K562 (cell line): ENCODE data around the gene SUMO3. TPM values are rescaled to one million over a fixed set of nuclear protein-coding genes. Genes with fewer than 3 reads are reported as not detected.

Experiments
- ATAC-seq: fragments of 200-7000 bp; cut with Tn5 transposase; 3 replicates; pipeline ENCODE4 v1.9.1; 2020; ENCODE audit warnings: moderate library complexity
- BruUV-seq: library from RNA; stranded (reverse); fragments of 400-500 nt; replicated peaks from 2 replicates; lab custom pipeline; 2021; lab: Mats Ljungman, UMichigan
- CTCF ChIA-PET: fragments of 300-600 bp; formaldehyde crosslinking; extraction: SDS; loops from one replicate; lab custom pipeline; 2021; ENCODE audit warnings: low intra/inter-chr PET ratio; lab: Yijun Ruan, JAX
- POLR2A ChIA-PET: fragments of 300-600, 350-650 bp; sonication (Branson Sonifier 250); formaldehyde crosslinking; extraction: SDS; loops from one replicate; lab custom pipeline; 2021; ENCODE audit warnings: antibody characterized with exemption, inconsistent platforms; lab: Yijun Ruan, JAX
- DNase-seq, 4 experiments: peaks; one replicate each; pipeline versions ENCODE4 v3.0.0 to v3.0.0-alpha.2; 2011 to 2018; ENCODE audit warnings: low spot score in 3 of 4, mixed read lengths in 3 of 4; ENCODE audit errors: extremely low read depth in 1 of 4
- FAIRE-seq: peaks from 2 replicates; lab custom pipeline; 2011; peaks lifted over from hg19 to GRCh38; lab: Jason Lieb, UNC
- H2AFZ ChIP-seq: 2 replicates; pipeline ENCODE4 v1.6.0; 2011; ENCODE audit warnings: low read depth, low read length, control low read depth, inconsistent platforms
- H3K27ac ChIP-seq: fragments of 200-600 bp; 3 replicates; pipeline ENCODE4 v1.8.0; 2011; ENCODE audit warnings: low read depth, mild to moderate bottlenecking, control low read depth, inconsistent platforms, low read length, moderate library complexity, mixed read lengths; ENCODE audit errors: extremely low read depth
- H3K27me3 ChIP-seq, 2 experiments: fragments of 300-600 bp in 1 of 2; 2 replicates in 1 of 2; 3 replicates in 1 of 2; pipeline versions ENCODE4 v1.6.0 to v1.8.0; 2011; ENCODE audit warnings: inconsistent platforms in 2 of 2, low read length in 2 of 2, mild to moderate bottlenecking in 1 of 2, mixed read lengths in 1 of 2, moderate library complexity in 1 of 2; ENCODE audit not compliant: control insufficient read depth in 2 of 2, insufficient read depth in 2 of 2
- H3K36me3 ChIP-seq: fragments of 300-600 bp; 3 replicates; pipeline ENCODE4 v1.8.0; 2011; ENCODE audit warnings: mild to moderate bottlenecking, low read length, inconsistent platforms; ENCODE audit not compliant: control insufficient read depth, insufficient read depth
- H3K4me1 ChIP-seq, 2 experiments: fragments of 200-600 bp in 1 of 2; replicated peaks in 1 of 2; 2 replicates in 1 of 2; 3 replicates in 1 of 2; pipeline versions ENCODE4 v1.5.1 to v1.8.0; 2011; ENCODE audit warnings: inconsistent platforms in 2 of 2, low read length in 2 of 2, mild to moderate bottlenecking in 1 of 2, mixed read lengths in 1 of 2, moderate library complexity in 1 of 2; ENCODE audit not compliant: control insufficient read depth in 2 of 2, insufficient read depth in 2 of 2
- H3K4me2 ChIP-seq: 2 replicates; pipeline ENCODE4 v1.6.1; 2011; ENCODE audit warnings: low read length, control low read depth, inconsistent platforms, mixed read lengths; ENCODE audit not compliant: insufficient read depth
- H3K4me3 ChIP-seq: fragments of 200-600 bp; sonication (generic), shearing (Covaris generic); 2 replicates; pipeline ENCODE4 v1.5.1; 2016; ENCODE audit warnings: control low read depth, inconsistent platforms
- H3K79me2 ChIP-seq: fragments of 200-600 bp; 3 replicates; pipeline ENCODE4 v1.8.0; 2011; ENCODE audit warnings: low read length, inconsistent platforms; ENCODE audit not compliant: control insufficient read depth, insufficient read depth
- H3K9ac ChIP-seq, 2 experiments: 2 replicates each; pipeline versions ENCODE4 v1.6.0 to v1.6.1; 2011; ENCODE audit warnings: low read depth in 2 of 2, low read length in 2 of 2, control low read depth in 1 of 2, inconsistent platforms in 1 of 2, mild to moderate bottlenecking in 1 of 2, mixed read lengths in 1 of 2; ENCODE audit not compliant: insufficient read depth in 1 of 2
- H3K9me1 ChIP-seq: one replicate; pipeline ENCODE4 v1.6.0; 2011; ENCODE audit warnings: inconsistent platforms, mild to moderate bottlenecking, low read length, moderate library complexity; ENCODE audit not compliant: control insufficient read depth, insufficient read depth
- H3K9me3 ChIP-seq: replicated peaks from 2 replicates; pipeline ENCODE4 v1.5.1; 2011; ENCODE audit warnings: low read depth, low read length, inconsistent platforms; ENCODE audit not compliant: control insufficient read depth, insufficient read depth
- H4K20me1 ChIP-seq: replicated peaks from 2 replicates; pipeline ENCODE4 v1.6.1; 2011; ENCODE audit warnings: low read length, inconsistent platforms, mixed read lengths; ENCODE audit not compliant: control insufficient read depth, insufficient read depth
- COPS2 ChIP-seq: fragments of 450-650 bp; conservative IDR thresholded peaks from 2 replicates; pipeline ENCODE4 v1.6.1; 2016; ENCODE audit warnings: mild to moderate bottlenecking, moderate library complexity
- CREB1 ChIP-seq, 2 experiments: sonication (generic) in 1 of 2; formaldehyde crosslinking in 1 of 2; IDR thresholded peaks; 2 replicates each; pipeline versions ENCODE4 v1.6.1 to v1.8.0; 2012 to 2022; ENCODE audit warnings: inconsistent platforms in 1 of 2, mild to moderate bottlenecking in 1 of 2, missing genetic modification reagents in 1 of 2, moderate library complexity in 1 of 2
- MCM5 ChIP-seq: fragments of 450-650 bp; IDR thresholded peaks from 2 replicates; pipeline ENCODE4 v1.6.1; 2016; ENCODE audit warnings: low read depth
- MCM7 ChIP-seq, 2 experiments: fragments of 450-650 bp; IDR thresholded peaks; 2 replicates each; pipeline ENCODE4 v1.6.1; 2016 to 2018
- MECOM ChIP-seq: fragments of 250-450 bp; sonication (Bioruptor Pico); IDR thresholded peaks from 2 replicates; pipeline ENCODE4 v1.8.0; 2022; ENCODE audit warnings: inconsistent platforms
- PPARD ChIP-seq: fragments of 250-450 bp; sonication (Bioruptor Pico); IDR thresholded peaks from 2 replicates; pipeline ENCODE4 v1.8.0; 2022; ENCODE audit warnings: inconsistent platforms, mild to moderate bottlenecking, moderate library complexity
- RERE ChIP-seq: sonication (generic); formaldehyde crosslinking; IDR thresholded peaks from 2 replicates; pipeline ENCODE4 v1.8.0; 2023; ENCODE audit warnings: missing genetic modification reagents, mild to moderate bottlenecking, borderline replicate concordance
- SMARCC2 ChIP-seq: fragments of 450-650 bp; IDR thresholded peaks from 2 replicates; pipeline ENCODE4 v1.6.1; 2017; ENCODE audit warnings: antibody characterized with exemption, moderate library complexity, mild to moderate bottlenecking, low read depth
- SP1 ChIP-seq: sonication (generic); formaldehyde crosslinking; IDR thresholded peaks from 2 replicates; pipeline ENCODE4 v1.8.1; 2022; ENCODE audit warnings: mild to moderate bottlenecking, missing genetic modification reagents
- THRA ChIP-seq: fragments of 450-650 bp; IDR thresholded peaks from 2 replicates; pipeline ENCODE4 v1.6.1; 2017; ENCODE audit warnings: mild to moderate bottlenecking, moderate library complexity
- ZNF217 ChIP-seq: sonication (generic); formaldehyde crosslinking; IDR thresholded peaks from 2 replicates; pipeline ENCODE4 v1.8.0; 2022; ENCODE audit warnings: mild to moderate bottlenecking, missing genetic modification reagents
- WGBS: fragments of 100-300 bp; shearing (Covaris generic); methylation state at CpG from one replicate; pipeline ENCODE4 v1.1.6; 2016; ENCODE audit warnings: low coverage, mixed read lengths; ENCODE audit not compliant: insufficient coverage; ENCODE audit errors: missing lambda C conversion rate; 5-methylcytosine and 5-hydroxymethylcytosine counted together
- in situ Hi-C: fragments of 300-500 bp; cut with MboI; formaldehyde crosslinking; loops from 4 replicates; pipeline ENCODE4 v1.15.0; 2018; ENCODE audit warnings: inconsistent platforms, mixed read lengths
- intact Hi-C: fragments of 100-400 bp; cut with micrococcal nuclease; formaldehyde crosslinking; loops from 2 replicates; pipeline ENCODE4 v1.14.2; 2022
- polyA plus RNA-seq, 8 experiments: library from polyadenylated mRNA; depleted of rRNA in 4 of 8; stranded (reverse) in 5 of 8; unstranded in 3 of 8; fragments of >200 nt; fragmentation: Nextera tagmentation in 2 of 8; fragmentation: Illumina TruSeq in 1 of 8; extraction: Ambion mirVana in 2 of 8; extraction: Trizol in 1 of 8; gene quantifications; 2 replicates each; pipeline versions ENCODE4 v1.2.1 to v1.2.3, GENCODE V29; 2011 to 2014; ENCODE audit warnings: inconsistent platforms in 1 of 8, missing spikeins in 1 of 8
- total RNA-seq, 7 experiments: library from RNA; depleted of rRNA in 6 of 7; stranded (reverse); fragments of >200 nt in 6 of 7; fragmentation: Illumina TruSeq in 2 of 7; extraction: Trizol in 2 of 7; gene quantifications; 2 replicates each; pipeline versions ENCODE4 v1.2.1 to v1.2.3, GENCODE V29; 2011 to 2021; ENCODE audit warnings: low replicate concordance in 1 of 7

The SUMO3 gene
- total and polyA plus RNA-seq, 9 of the 15 experiments (the other 6 are each of a cell fraction or from before 2014, with no cell fraction given) = 13.9 to 143 (median 113) TPM

- TF ChIP-seq ZNF217 (CRISPR knock-in tag) (0 out of 2 replicates have a peak, but pooled peaks have one; percentile 62), MCM7 (IDR thresholded peaks at IDR 0.05) (no peak), SP1 (CRISPR knock-in tag) (0 out of 2 replicates have a peak, but pooled peaks have one; percentile 43), CREB1 (IDR thresholded peaks at IDR 0.05) (no peak), CREB1 (CRISPR knock-in tag; IDR thresholded peaks at IDR 0.05) (no peak)
- TF ChIP-seq, all 486 proteins: peak for 10
Measured at GRCh38 chr21:44847261-44848056, 29.6 kb upstream of the SUMO3 start (continued).

- no peak for FAIRE-seq
- 37% methylated on average over 27 of the region's 27 CpGs for WGBS
- H3K4me2 ChIP-seq = peak overlapping the region; percentile 59
- H3K9ac ChIP-seq = peak overlapping the region; percentile 25 to 85; a peak in 3 of 4 replicates
- no peaks in the 10 kb centered on the region for H3K9me1 ChIP-seq
- no TSS peak for BruUV-seq
- peak overlapping the region; percentile 67 for H2AFZ ChIP-seq
- no peaks in the 10 kb centered on the region for H4K20me1 ChIP-seq
- no peaks in the 10 kb centered on the region for H3K9me3 ChIP-seq
- ChIA-PET POLR2A (interaction anchor here (1.3 to 1.4 kb wide), 2 partner anchors 32 to 37 kb away, joined by 3 to 4 read pairs; no protein-coding TSS in a partner anchor), CTCF (interaction anchor here (0.8 kb wide), 1 partner anchor 46 kb away, joined by 3 read pairs; no protein-coding TSS in a partner anchor)
- peaks cover 6 to 15% of the 10 kb centered on the region in 2 experiments; a peak in 2 of 5 replicates for H3K27me3 ChIP-seq
- H3K36me3 ChIP-seq = peaks cover 30% of the 10 kb centered on the region
- ATAC-seq = peak; percentile 48
- in situ Hi-C loops = no loop called here
- H3K79me2 ChIP-seq = no peaks in the 10 kb centered on the region
- peaks cover 15 to 48% of the 10 kb centered on the region in 2 experiments for H3K4me1 ChIP-seq
- peak in 2 of 4 experiments; percentile 53 to 65 for DNase-seq
- H3K4me3 ChIP-seq = no peak overlapping the region
- intact Hi-C loops = loop anchor here (5.0 kb wide), 1 partner anchor 44 kb away; the partner anchor contains the start of gene UBE2G2
- H3K27ac ChIP-seq = no peak overlapping the region
- TF ChIP-seq RERE (CRISPR knock-in tag) (no peak), MCM5 (no peak), THRA (no peak), PPARD (CRISPR knock-in tag) (no peak), COPS2 (no peak), SMARCC2 (no peak), MECOM (no peak)
Measured at GRCh38 chr21:44846485-44847260, 28.8 kb upstream of the SUMO3 start.
